GM10266 (cell line): ENCODE measurements around the gene EDARADD.
A peak's percentile ranks its signal among the peaks of the same experiment; 100 is the strongest.

ENCODE experiments used
- DNase-seq: peaks from one replicate; pipeline ENCODE4 v3.0.0; 2012; ENCODE audit errors: extremely low spot score
- TF ChIP-seq, protein P1 (sequence below): IDR thresholded peaks from 2 replicates; pipeline ENCODE4 v1.5.1; 2012; ENCODE audit warnings: mild to moderate bottlenecking, low read depth; ENCODE audit not compliant: control insufficient read depth, insufficient read depth; ENCODE audit errors: missing control alignments

The EDARADD gene

DNA sequence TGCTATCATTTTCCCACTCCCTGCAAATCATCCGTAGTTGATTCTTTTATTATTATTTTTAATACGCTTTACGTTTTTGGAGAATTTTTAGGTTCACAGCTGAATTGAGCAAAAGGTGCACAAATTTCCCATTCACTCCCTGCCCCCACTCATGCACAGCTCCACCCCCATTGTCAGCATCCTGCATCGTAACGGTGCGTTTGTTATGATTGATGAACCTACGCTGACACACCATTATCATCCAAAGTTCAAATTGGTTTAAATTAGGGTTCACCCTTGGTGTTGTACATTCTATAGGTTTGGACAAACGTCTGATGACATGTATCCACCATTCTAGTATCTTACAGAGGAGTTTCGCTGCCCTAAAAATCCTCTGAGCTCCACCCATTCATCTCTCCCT, 44.5 kb downstream of the EDARADD start:
- no peak for DNase-seq
- TF ChIP-seq, protein P1, sequence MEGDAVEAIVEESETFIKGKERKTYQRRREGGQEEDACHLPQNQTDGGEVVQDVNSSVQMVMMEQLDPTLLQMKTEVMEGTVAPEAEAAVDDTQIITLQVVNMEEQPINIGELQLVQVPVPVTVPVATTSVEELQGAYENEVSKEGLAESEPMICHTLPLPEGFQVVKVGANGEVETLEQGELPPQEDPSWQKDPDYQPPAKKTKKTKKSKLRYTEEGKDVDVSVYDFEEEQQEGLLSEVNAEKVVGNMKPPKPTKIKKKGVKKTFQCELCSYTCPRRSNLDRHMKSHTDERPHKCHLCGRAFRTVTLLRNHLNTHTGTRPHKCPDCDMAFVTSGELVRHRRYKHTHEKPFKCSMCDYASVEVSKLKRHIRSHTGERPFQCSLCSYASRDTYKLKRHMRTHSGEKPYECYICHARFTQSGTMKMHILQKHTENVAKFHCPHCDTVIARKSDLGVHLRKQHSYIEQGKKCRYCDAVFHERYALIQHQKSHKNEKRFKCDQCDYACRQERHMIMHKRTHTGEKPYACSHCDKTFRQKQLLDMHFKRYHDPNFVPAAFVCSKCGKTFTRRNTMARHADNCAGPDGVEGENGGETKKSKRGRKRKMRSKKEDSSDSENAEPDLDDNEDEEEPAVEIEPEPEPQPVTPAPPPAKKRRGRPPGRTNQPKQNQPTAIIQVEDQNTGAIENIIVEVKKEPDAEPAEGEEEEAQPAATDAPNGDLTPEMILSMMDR: no peak

DNA sequence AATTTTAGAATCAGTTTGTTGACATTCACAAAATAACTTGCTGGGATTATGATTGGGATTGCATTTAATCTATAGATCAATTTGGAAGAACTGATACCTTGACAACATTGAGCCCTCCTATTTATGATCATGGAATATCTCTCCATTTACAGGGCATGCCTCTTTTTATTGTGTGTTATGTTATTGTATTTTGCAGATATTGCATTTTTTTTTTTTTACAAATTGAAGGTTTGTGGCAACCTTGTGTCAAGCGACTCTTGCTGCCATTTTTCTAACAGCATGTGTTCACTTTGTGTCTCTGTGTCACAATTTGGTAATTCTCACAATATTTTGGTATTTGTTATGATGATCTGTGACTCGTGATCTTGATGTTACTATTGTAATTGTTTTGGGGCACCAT, 46.3 kb downstream of the EDARADD start:
- no peak for DNase-seq
- TF ChIP-seq, protein P1: no peak

- TF ChIP-seq, protein P1: no peak
- DNase-seq: no peak
Measured at GRCh38 chr1:236450779-236451178, 56.7 kb downstream of the EDARADD start.

DNA sequence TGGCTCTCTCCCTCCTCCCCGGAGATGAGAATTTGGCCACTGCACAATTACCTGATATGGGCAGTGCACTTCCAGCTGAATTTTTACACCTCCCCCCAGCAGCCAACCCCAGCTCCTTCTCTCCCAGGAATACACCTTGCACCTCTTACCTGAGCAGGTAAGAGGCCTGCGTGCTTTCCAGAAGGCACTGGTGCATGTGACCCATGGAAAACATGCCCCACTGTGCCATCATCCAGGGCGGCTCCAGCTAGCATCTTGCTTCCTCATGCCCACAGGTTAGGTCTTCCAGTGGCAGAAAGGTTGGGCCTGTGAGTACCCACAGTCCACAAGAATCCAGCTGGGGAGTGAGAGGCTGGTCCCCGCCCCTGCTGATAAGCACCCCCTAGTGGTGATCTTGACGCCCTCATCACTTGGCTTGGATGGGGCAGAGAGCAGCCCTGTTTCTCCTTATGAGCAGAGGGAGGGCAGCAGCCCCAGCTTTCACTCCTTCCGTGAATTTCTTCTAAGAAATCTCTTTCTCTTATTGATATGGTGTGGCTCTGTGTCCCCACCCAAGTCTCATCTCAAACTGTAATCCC, 57.8 kb downstream of the EDARADD start:
- DNase-seq: peak; percentile 25
- TF ChIP-seq, protein P1: peak; percentile 42

- TF ChIP-seq, protein P1: no peak
- no peak for DNase-seq
Measured at GRCh38 chr1:236455243-236455642, 61.2 kb downstream of the EDARADD start.

- TF ChIP-seq, protein P1: no peak
- DNase-seq: peak; percentile 35
Measured at GRCh38 chr1:236457775-236458174, 63.7 kb downstream of the EDARADD start.

DNA sequence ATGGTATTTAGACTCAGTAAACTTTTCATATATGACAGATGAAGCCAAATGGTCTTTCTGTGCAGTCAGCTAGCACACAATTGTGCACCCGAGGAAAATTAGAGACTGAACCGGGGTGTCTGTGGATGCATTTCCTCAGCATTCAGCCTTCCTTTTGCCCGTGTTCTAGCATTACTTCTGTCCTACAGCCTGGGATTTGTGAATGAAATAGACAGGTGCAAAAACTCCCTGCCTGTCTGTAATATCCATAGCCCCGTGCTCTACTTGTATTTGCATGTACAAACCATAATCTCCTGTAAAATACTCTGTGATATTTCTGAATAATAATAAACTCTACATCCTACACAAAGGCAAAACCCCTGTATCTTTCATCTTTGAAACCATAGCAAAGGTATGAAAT, 64.9 kb downstream of the EDARADD start:
- TF ChIP-seq, protein P1: no peak
- no peak for DNase-seq
